ENCODE data around the gene BCAP29.
A peak's percentile ranks its signal among the peaks of the same experiment; 100 is the strongest.

BCAP29 gene

DNA sequence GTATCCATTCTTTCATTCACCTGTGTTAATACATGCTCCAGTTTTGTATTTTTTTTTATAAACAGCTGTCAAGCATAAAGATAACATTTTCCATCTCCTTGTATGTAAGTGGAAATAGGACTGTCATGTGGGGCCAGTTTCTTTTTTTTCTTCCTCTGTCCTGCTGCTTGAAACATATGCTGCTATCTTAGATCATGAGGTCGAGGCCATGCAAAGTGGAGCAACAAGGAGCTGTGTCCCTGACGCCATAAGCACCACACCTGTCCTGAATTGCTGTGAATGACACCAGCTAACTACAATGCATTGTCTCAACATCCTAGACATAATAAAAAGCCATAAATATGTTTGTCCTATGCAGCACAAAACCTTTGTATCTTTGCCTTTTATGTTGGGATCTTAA, 42.8 kb downstream of the BCAP29 start:
- no peak overlapping the region for H2BK5ac ChIP-seq (ENCODE audit: low read length)
- H2BK15ac ChIP-seq (ENCODE audit: low read length) = no peak overlapping the region
- no CpG with 5 or more reads among the region's 2 CpGs for WGBS, 2 donors (ENCODE audit: extremely low coverage in 2 of 2, insufficient read length in 2 of 2, insufficient replicate concordance in 1 of 2)
- H3K9me3 ChIP-seq (replicated peaks in 1 of 2; ENCODE audit: control insufficient read depth in 2 of 2, insufficient read depth in 1 of 2, low read depth in 1 of 2, low read length in 2 of 2) = no peaks in the 10 kb centered on the region
- no peak overlapping the region for H3K18ac ChIP-seq (ENCODE audit: low read length)
- H2AK5ac ChIP-seq (ENCODE audit: low read depth, low read length) = no peak overlapping the region
- H2AFZ ChIP-seq (ENCODE audit: low read length) = no peak overlapping the region
- H3K27ac ChIP-seq (replicated peaks; ENCODE audit: low read length) = no peak overlapping the region
- no peak overlapping the region for H4K91ac ChIP-seq (ENCODE audit: low read depth, low read length, poor library complexity)
- H3K4me2 ChIP-seq (ENCODE audit: insufficient read depth, low read length, poor library complexity, severe bottlenecking) = no peak overlapping the region
- H3K79me1 ChIP-seq (ENCODE audit: low read depth, low read length) = no peaks in the 10 kb centered on the region
- H3K27me3 ChIP-seq (ENCODE audit: control insufficient read depth in 3 of 3, insufficient read depth in 3 of 3, low read depth in 1 of 3, low read length in 3 of 3) = no peaks in the 10 kb centered on the region
- no peak for DNase-seq (ENCODE audit: low spot score)
- H3K4me3 ChIP-seq (ENCODE audit: low read length in 2 of 2) = no peak overlapping the region
- H3K4ac ChIP-seq (ENCODE audit: low read length) = no peak overlapping the region
- H2BK12ac ChIP-seq (ENCODE audit: low read length) = no peak overlapping the region
- no peaks in the 10 kb centered on the region for H3K4me1 ChIP-seq (ENCODE audit: control insufficient read depth in 2 of 2, insufficient read depth in 1 of 2, low read depth in 1 of 2, low read length in 2 of 2)
- H3K9ac ChIP-seq (ENCODE audit: low read depth, low read length, poor library complexity) = no peak overlapping the region
- H3K36me3 ChIP-seq (replicated peaks in 1 of 2; ENCODE audit: control insufficient read depth in 2 of 2, insufficient read depth in 2 of 2, low read length in 2 of 2) = peaks cover 0 to 15% of the 10 kb centered on the region in 2 donors
- H2BK120ac ChIP-seq (ENCODE audit: low read depth, low read length) = no peak overlapping the region
- no peak overlapping the region for H3K23ac ChIP-seq (ENCODE audit: low read depth, low read length, poor library complexity)
- H3K14ac ChIP-seq (ENCODE audit: low read length) = no peak overlapping the region
- no peak overlapping the region for H4K8ac ChIP-seq (ENCODE audit: low read depth, low read length)

DNA sequence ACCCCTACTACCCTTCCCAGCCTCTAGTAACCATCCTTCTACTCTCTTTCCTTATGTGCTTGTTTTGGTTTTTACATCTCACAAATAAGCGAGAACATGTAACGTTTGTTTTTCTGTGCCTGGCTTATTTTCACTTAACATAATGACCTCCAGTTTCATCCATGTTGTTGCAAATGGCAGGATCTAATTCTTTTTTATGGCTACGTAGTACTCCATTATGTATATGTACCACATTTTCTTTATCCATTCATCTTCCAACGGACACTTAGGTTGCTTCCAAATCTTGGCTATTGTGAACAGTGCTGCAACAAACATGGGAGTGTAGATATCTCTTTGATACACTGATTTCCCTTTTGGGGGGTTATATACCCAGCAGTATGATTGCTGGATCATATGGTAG, 47.0 kb downstream of the BCAP29 start:
- no peaks in the 10 kb centered on the region for H3K4me1 ChIP-seq (ENCODE audit: control insufficient read depth in 2 of 2, insufficient read depth in 1 of 2, low read depth in 1 of 2, low read length in 2 of 2)
- no peak for DNase-seq (ENCODE audit: low spot score)
- no peaks in the 10 kb centered on the region for H3K27me3 ChIP-seq (ENCODE audit: control insufficient read depth in 3 of 3, insufficient read depth in 3 of 3, low read depth in 1 of 3, low read length in 3 of 3)
- H3K23ac ChIP-seq (ENCODE audit: low read depth, low read length, poor library complexity) = no peak overlapping the region
- no peak overlapping the region for H4K8ac ChIP-seq (ENCODE audit: low read depth, low read length)
- no peak overlapping the region for H4K91ac ChIP-seq (ENCODE audit: low read depth, low read length, poor library complexity)
- no peak overlapping the region for H3K4me3 ChIP-seq (ENCODE audit: low read length in 2 of 2)
- no peaks in the 10 kb centered on the region for H3K9me3 ChIP-seq (replicated peaks in 1 of 2; ENCODE audit: control insufficient read depth in 2 of 2, insufficient read depth in 1 of 2, low read depth in 1 of 2, low read length in 2 of 2)
- H2AFZ ChIP-seq (ENCODE audit: low read length) = no peak overlapping the region
- H2BK5ac ChIP-seq (ENCODE audit: low read length) = no peak overlapping the region
- H3K14ac ChIP-seq (ENCODE audit: low read length) = no peak overlapping the region
- H3K9ac ChIP-seq (ENCODE audit: low read depth, low read length, poor library complexity) = no peak overlapping the region
- no peak overlapping the region for H3K27ac ChIP-seq (replicated peaks; ENCODE audit: low read length)
- H3K18ac ChIP-seq (ENCODE audit: low read length) = no peak overlapping the region
- H3K79me1 ChIP-seq (ENCODE audit: low read depth, low read length) = no peaks in the 10 kb centered on the region
- no CpG with 5 or more reads among the region's 4 CpGs for WGBS, 2 donors (ENCODE audit: extremely low coverage in 2 of 2, insufficient read length in 2 of 2, insufficient replicate concordance in 1 of 2)
- H2AK5ac ChIP-seq (ENCODE audit: low read depth, low read length) = no peak overlapping the region
- H3K4ac ChIP-seq (ENCODE audit: low read length) = no peak overlapping the region
- no peak overlapping the region for H2BK12ac ChIP-seq (ENCODE audit: low read length)
- H3K36me3 ChIP-seq (replicated peaks in 1 of 2; ENCODE audit: control insufficient read depth in 2 of 2, insufficient read depth in 2 of 2, low read length in 2 of 2) = no peaks in the 10 kb centered on the region
- H2BK15ac ChIP-seq (ENCODE audit: low read length) = no peak overlapping the region
- H2BK120ac ChIP-seq (ENCODE audit: low read depth, low read length) = no peak overlapping the region
- H3K4me2 ChIP-seq (ENCODE audit: insufficient read depth, low read length, poor library complexity, severe bottlenecking) = no peak overlapping the region

- H2BK5ac ChIP-seq (ENCODE audit: low read length) = no peak overlapping the region
- H2BK12ac ChIP-seq (ENCODE audit: low read length) = no peak overlapping the region
- peak overlapping the region; percentile 36 for H3K23ac ChIP-seq (ENCODE audit: low read depth, low read length, poor library complexity)
- H3K4me2 ChIP-seq (ENCODE audit: insufficient read depth, low read length, poor library complexity, severe bottlenecking) = no peak overlapping the region
- H3K79me1 ChIP-seq (ENCODE audit: low read depth, low read length) = no peaks in the 10 kb centered on the region
- peak overlapping the region; percentile 13 for H2BK15ac ChIP-seq (ENCODE audit: low read length)
- no peak overlapping the region for H3K27ac ChIP-seq (replicated peaks; ENCODE audit: low read length)
- peak overlapping the region; percentile 86 for H3K14ac ChIP-seq (ENCODE audit: low read length)
- no peak for DNase-seq (ENCODE audit: low spot score)
- no peak overlapping the region for H2AFZ ChIP-seq (ENCODE audit: low read length)
- no CpG with 5 or more reads among the region's 8 CpGs for WGBS, 2 donors (ENCODE audit: extremely low coverage in 2 of 2, insufficient read length in 2 of 2, insufficient replicate concordance in 1 of 2)
- H3K18ac ChIP-seq (ENCODE audit: low read length) = peak overlapping the region; percentile 67
- no peak overlapping the region for H3K4ac ChIP-seq (ENCODE audit: low read length)
- no peaks in the 10 kb centered on the region for H3K36me3 ChIP-seq (replicated peaks in 1 of 2; ENCODE audit: control insufficient read depth in 2 of 2, insufficient read depth in 2 of 2, low read length in 2 of 2)
- no peaks in the 10 kb centered on the region for H3K27me3 ChIP-seq (ENCODE audit: control insufficient read depth in 3 of 3, insufficient read depth in 3 of 3, low read depth in 1 of 3, low read length in 3 of 3)
- no peak overlapping the region for H4K8ac ChIP-seq (ENCODE audit: low read depth, low read length)
- H3K4me3 ChIP-seq (ENCODE audit: low read length in 2 of 2) = no peak overlapping the region
- H2BK120ac ChIP-seq (ENCODE audit: low read depth, low read length) = no peak overlapping the region
- no peaks in the 10 kb centered on the region for H3K4me1 ChIP-seq (ENCODE audit: control insufficient read depth in 2 of 2, insufficient read depth in 1 of 2, low read depth in 1 of 2, low read length in 2 of 2)
- H3K9me3 ChIP-seq (replicated peaks in 1 of 2; ENCODE audit: control insufficient read depth in 2 of 2, insufficient read depth in 1 of 2, low read depth in 1 of 2, low read length in 2 of 2) = no peaks in the 10 kb centered on the region
- H4K91ac ChIP-seq (ENCODE audit: low read depth, low read length, poor library complexity) = no peak overlapping the region
- H3K9ac ChIP-seq (ENCODE audit: low read depth, low read length, poor library complexity) = peak overlapping the region; percentile 57
- H2AK5ac ChIP-seq (ENCODE audit: low read depth, low read length) = peak overlapping the region; percentile 48
Measured at GRCh38 chr7:107628461-107629064, 48.5 kb downstream of the BCAP29 start.

GRCh38 chr7:107630342-107630741, 50.3 kb downstream of the BCAP29 start:
- H2BK5ac ChIP-seq (ENCODE audit: low read length) = no peak overlapping the region
- H4K8ac ChIP-seq (ENCODE audit: low read depth, low read length) = no peak overlapping the region
- no peak overlapping the region for H3K4me2 ChIP-seq (ENCODE audit: insufficient read depth, low read length, poor library complexity, severe bottlenecking)
- H3K9me3 ChIP-seq (replicated peaks in 1 of 2; ENCODE audit: control insufficient read depth in 2 of 2, insufficient read depth in 1 of 2, low read depth in 1 of 2, low read length in 2 of 2) = no peaks in the 10 kb centered on the region
- DNase-seq (ENCODE audit: low spot score) = no peak
- no peak overlapping the region for H3K23ac ChIP-seq (ENCODE audit: low read depth, low read length, poor library complexity)
- no peak overlapping the region for H2AFZ ChIP-seq (ENCODE audit: low read length)
- no peak overlapping the region for H3K27ac ChIP-seq (replicated peaks; ENCODE audit: low read length)
- H3K14ac ChIP-seq (ENCODE audit: low read length) = no peak overlapping the region
- no peak overlapping the region for H2BK120ac ChIP-seq (ENCODE audit: low read depth, low read length)
- no peak overlapping the region for H3K4ac ChIP-seq (ENCODE audit: low read length)
- H2BK15ac ChIP-seq (ENCODE audit: low read length) = no peak overlapping the region
- no peak overlapping the region for H3K9ac ChIP-seq (ENCODE audit: low read depth, low read length, poor library complexity)
- no peaks in the 10 kb centered on the region for H3K79me1 ChIP-seq (ENCODE audit: low read depth, low read length)
- H2BK12ac ChIP-seq (ENCODE audit: low read length) = no peak overlapping the region
- H3K4me1 ChIP-seq (ENCODE audit: control insufficient read depth in 2 of 2, insufficient read depth in 1 of 2, low read depth in 1 of 2, low read length in 2 of 2) = no peaks in the 10 kb centered on the region
- no peak overlapping the region for H2AK5ac ChIP-seq (ENCODE audit: low read depth, low read length)
- no peaks in the 10 kb centered on the region for H3K27me3 ChIP-seq (ENCODE audit: control insufficient read depth in 3 of 3, insufficient read depth in 3 of 3, low read depth in 1 of 3, low read length in 3 of 3)
- no peak overlapping the region for H3K18ac ChIP-seq (ENCODE audit: low read length)
- H4K91ac ChIP-seq (ENCODE audit: low read depth, low read length, poor library complexity) = no peak overlapping the region
- peak overlapping the region in 1 of 2 donors; percentile 41 for H3K4me3 ChIP-seq (ENCODE audit: low read length in 2 of 2)
- WGBS, 2 donors (ENCODE audit: extremely low coverage in 2 of 2, insufficient read length in 2 of 2, insufficient replicate concordance in 1 of 2) = no CpG with 5 or more reads among the region's 8 CpGs
- no peaks in the 10 kb centered on the region for H3K36me3 ChIP-seq (replicated peaks in 1 of 2; ENCODE audit: control insufficient read depth in 2 of 2, insufficient read depth in 2 of 2, low read length in 2 of 2)

Data from neuronal stem cell (in vitro differentiated cells).